Measurements from ENCODE around the gene MMRN2.

The MMRN2 gene

GRCh38 chr10:86888585-86889381 lies 68.6 kb downstream of the MMRN2 start:
- DNase-seq (ENCODE audit: low read depth) = no peak

Data from stimulated activated CD8-positive, alpha-beta memory T cell treated with anti-CD3 and anti-CD28 coated beads, Interleukin-4, amount 100 ng/mL, for 24 hours (primary cell).